Central memory CD8-positive, alpha-beta T cell (primary cell): ENCODE results near the gene UBN1.

ENCODE experiments used
- ATAC-seq: fragments of 150-1000 bp; cut with Tn5 transposase; replicated peaks from 2 replicates; pipeline ENCODE4 v1.10.0; 2022; ENCODE audit warnings: mild to moderate bottlenecking, moderate FRiP score, moderate number of reproducible peaks; ENCODE audit not compliant: poor library complexity, severe bottlenecking; ENCODE audit errors: extremely low read depth
- DNase-seq, 2 donors: peaks; one replicate each; pipeline ENCODE4 v3.0.0; 2021; ENCODE audit warnings: low spot score in 2 of 2
- H3K27ac Mint-ChIP-seq: one replicate; pipeline ENCODE4 v1.8.0; 2022; ENCODE audit warnings: low read depth, mild to moderate bottlenecking, moderate library complexity, mixed read lengths
- H3K27me3 Mint-ChIP-seq: one replicate; pipeline ENCODE4 v1.8.0; 2022; ENCODE audit warnings: mixed read lengths
- H3K36me3 Mint-ChIP-seq: one replicate; pipeline ENCODE4 v1.8.0; 2022; ENCODE audit warnings: mild to moderate bottlenecking, moderate library complexity, mixed read lengths; ENCODE audit not compliant: insufficient read depth
- H3K4me1 Mint-ChIP-seq: one replicate; pipeline ENCODE4 v1.8.0; 2022; ENCODE audit warnings: mixed read lengths
- H3K4me3 Mint-ChIP-seq: one replicate; pipeline ENCODE4 v1.8.0; 2022; ENCODE audit warnings: mild to moderate bottlenecking, moderate library complexity, mixed read lengths
- H3K9me3 Mint-ChIP-seq: one replicate; pipeline ENCODE4 v1.8.0; 2022; ENCODE audit warnings: mixed read lengths

UBN1 gene

GRCh38 chr16:4898811-4899473, 51.7 kb downstream of the UBN1 start:
- Mint-ChIP-seq H3K4me1 (no peaks in the 10 kb centered on the region), H3K9me3 (no peaks in the 10 kb centered on the region), H3K4me3 (no peak overlapping the region), H3K27ac (no peak overlapping the region), H3K27me3 (peaks cover 29% of the 10 kb centered on the region), H3K36me3 (peaks cover 3% of the 10 kb centered on the region)
- no peak for DNase-seq
- ATAC-seq, result no peak

DNA sequence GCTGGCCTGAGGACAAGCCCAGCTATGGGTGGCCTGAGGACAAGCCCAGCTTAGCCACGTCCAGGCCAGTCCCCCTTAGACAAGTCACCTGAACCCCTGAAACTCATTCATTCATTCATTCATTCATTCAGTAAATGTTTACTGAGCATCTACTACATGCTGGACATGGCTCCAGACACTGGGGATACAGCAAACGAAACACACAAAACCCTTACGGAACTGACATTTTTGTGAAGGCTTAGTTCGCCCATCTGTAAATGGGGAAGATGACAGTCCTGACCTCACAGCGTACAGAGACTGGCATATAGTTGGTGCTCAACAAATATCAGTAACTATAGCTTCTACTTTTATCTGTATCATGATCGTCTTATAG, 52.2 kb downstream of the UBN1 start:
- Mint-ChIP-seq H3K9me3 (no peaks in the 10 kb centered on the region), H3K36me3 (peaks cover 3% of the 10 kb centered on the region), H3K27ac (no peak overlapping the region), H3K27me3 (peaks cover 35% of the 10 kb centered on the region), H3K4me3 (no peak overlapping the region), H3K4me1 (no peaks in the 10 kb centered on the region)
- DNase-seq, result no peak
- no peak for ATAC-seq

- Mint-ChIP-seq H3K9me3 (no peaks in the 10 kb centered on the region), H3K36me3 (peaks cover 3% of the 10 kb centered on the region), H3K4me1 (no peaks in the 10 kb centered on the region), H3K27ac (no peak overlapping the region), H3K4me3 (no peak overlapping the region), H3K27me3 (peaks cover 40% of the 10 kb centered on the region)
- DNase-seq (no peak), ATAC-seq (no peak)
These were observed 52.8 kb downstream of the UBN1 start for GRCh38 chr16:4900036-4900435.

DNA sequence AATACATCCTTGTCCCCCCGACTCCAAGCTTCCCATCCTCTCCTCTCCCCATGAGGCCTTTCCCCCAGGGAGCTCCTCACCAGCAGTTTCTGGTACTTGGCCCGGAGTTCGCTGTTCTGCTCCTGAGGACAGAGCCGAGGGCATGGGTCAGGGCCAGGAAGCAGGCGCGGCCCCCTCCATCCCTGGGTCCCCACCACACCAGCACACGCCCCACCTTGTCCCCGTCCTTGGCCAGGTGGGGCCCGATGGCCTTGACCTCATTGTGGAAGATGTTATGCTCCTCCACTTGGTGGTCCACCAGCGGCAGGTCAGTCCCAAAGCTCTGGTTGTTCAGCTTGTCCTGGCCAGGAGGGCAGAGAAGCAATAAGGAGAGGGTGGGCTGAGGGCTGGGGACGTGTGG, 53.5 kb downstream of the UBN1 start:
- Mint-ChIP-seq H3K9me3 (no peaks in the 10 kb centered on the region), H3K4me3 (no peak overlapping the region), H3K27ac (no peak overlapping the region), H3K36me3 (peaks cover 3% of the 10 kb centered on the region), H3K27me3 (peaks cover 47% of the 10 kb centered on the region), H3K4me1 (no peaks in the 10 kb centered on the region)
- DNase-seq, result no peak
- ATAC-seq, result no peak

GRCh38 chr16:4902038-4902437, 54.8 kb downstream of the UBN1 start:
- DNase-seq (no peak), ATAC-seq (no peak)
- no peaks in the 10 kb centered on the region for H3K4me1 Mint-ChIP-seq
- no peaks in the 10 kb centered on the region for H3K9me3 Mint-ChIP-seq
- H3K4me3 Mint-ChIP-seq, result no peak overlapping the region
- peaks cover 47% of the 10 kb centered on the region for H3K27me3 Mint-ChIP-seq
- H3K36me3 Mint-ChIP-seq, result peaks cover 3% of the 10 kb centered on the region
- no peak overlapping the region for H3K27ac Mint-ChIP-seq

- no peak for ATAC-seq
- H3K27me3 Mint-ChIP-seq, result peaks cover 47% of the 10 kb centered on the region
- peaks cover 3% of the 10 kb centered on the region for H3K36me3 Mint-ChIP-seq
These were observed 57.0 kb downstream of the UBN1 start for GRCh38 chr16:4904108-4904941.

GRCh38 chr16:4904942-4905615, 57.8 kb downstream of the UBN1 start:
- peaks cover 3% of the 10 kb centered on the region for H3K36me3 Mint-ChIP-seq
- no peaks in the 10 kb centered on the region for H3K9me3 Mint-ChIP-seq
- H3K27ac Mint-ChIP-seq, result no peak overlapping the region
- no peak overlapping the region for H3K4me3 Mint-ChIP-seq
- no peaks in the 10 kb centered on the region for H3K4me1 Mint-ChIP-seq
- peaks cover 39% of the 10 kb centered on the region for H3K27me3 Mint-ChIP-seq
- no peak for ATAC-seq
- DNase-seq, result no peak

More at GRCh38 chr16:4904108-4904941, 57.0 kb downstream of the UBN1 start:
- Mint-ChIP-seq H3K9me3 (no peaks in the 10 kb centered on the region), H3K27ac (no peak overlapping the region), H3K4me1 (no peaks in the 10 kb centered on the region), H3K4me3 (no peak overlapping the region)
- no peak for DNase-seq

GRCh38 chr16:4908854-4909401, 61.6 kb downstream of the UBN1 start:
- no peaks in the 10 kb centered on the region for H3K9me3 Mint-ChIP-seq
- no peaks in the 10 kb centered on the region for H3K36me3 Mint-ChIP-seq
- no peaks in the 10 kb centered on the region for H3K4me1 Mint-ChIP-seq
- no peak overlapping the region for H3K4me3 Mint-ChIP-seq
- H3K27ac Mint-ChIP-seq, result no peak overlapping the region
- ATAC-seq (no peak), DNase-seq (no peak)
- H3K27me3 Mint-ChIP-seq, result peaks cover 18% of the 10 kb centered on the region

- H3K27me3 Mint-ChIP-seq, result peaks cover 9% of the 10 kb centered on the region
- H3K9me3 Mint-ChIP-seq, result no peaks in the 10 kb centered on the region
- H3K4me1 Mint-ChIP-seq, result no peaks in the 10 kb centered on the region
- no peaks in the 10 kb centered on the region for H3K36me3 Mint-ChIP-seq
- no peak for ATAC-seq
- H3K4me3 Mint-ChIP-seq, result no peak overlapping the region
- no peak overlapping the region for H3K27ac Mint-ChIP-seq
- no peak for DNase-seq
These were observed 62.5 kb downstream of the UBN1 start for GRCh38 chr16:4909825-4910224.

DNA sequence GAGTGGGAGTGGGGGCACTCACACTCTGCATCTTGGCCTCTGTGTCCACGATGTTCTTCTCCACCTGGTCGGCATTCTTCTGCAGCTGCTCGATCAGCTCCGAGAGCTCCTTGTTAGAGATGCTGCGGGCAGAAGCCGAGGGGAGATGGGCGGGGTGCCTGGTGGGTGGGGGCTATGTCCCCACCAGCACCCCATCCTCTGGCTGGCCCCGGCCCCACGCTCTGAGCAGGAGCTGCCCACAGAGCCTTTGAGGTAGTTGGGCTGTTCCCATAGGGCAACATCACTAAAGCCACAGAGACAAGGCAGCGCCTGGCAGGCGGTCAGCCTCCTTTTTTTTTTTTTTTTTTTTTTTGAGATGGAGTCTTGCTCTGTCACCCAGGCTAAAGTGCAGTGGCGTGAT, 63.5 kb downstream of the UBN1 start:
- H3K4me1 Mint-ChIP-seq, result no peaks in the 10 kb centered on the region

DNA sequence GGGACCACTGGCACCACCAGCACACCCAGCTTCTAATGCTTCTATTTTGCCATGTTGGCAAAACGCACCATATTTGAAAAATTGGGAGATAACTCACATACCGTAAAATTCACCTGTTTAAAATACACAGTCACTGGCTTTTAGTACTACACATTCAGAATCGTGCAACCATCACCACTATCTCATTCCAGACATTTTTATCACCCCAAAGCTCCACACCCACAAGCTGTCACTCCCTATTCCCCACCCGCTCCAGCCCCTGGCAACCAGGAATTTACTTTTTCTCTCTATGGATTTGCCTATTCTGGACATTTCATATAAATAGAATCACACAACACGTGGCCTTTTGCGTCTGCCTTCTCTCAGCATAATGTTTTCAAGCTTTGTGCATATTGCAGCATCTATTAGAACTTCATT, 64.7 kb downstream of the UBN1 start:
- ATAC-seq, result no peak
- no peak for DNase-seq
- no peak overlapping the region for H3K4me3 Mint-ChIP-seq
- H3K9me3 Mint-ChIP-seq, result no peaks in the 10 kb centered on the region
- H3K4me1 Mint-ChIP-seq, result no peaks in the 10 kb centered on the region
- no peak overlapping the region for H3K27ac Mint-ChIP-seq
- H3K27me3 Mint-ChIP-seq, result no peaks in the 10 kb centered on the region
- H3K36me3 Mint-ChIP-seq, result no peaks in the 10 kb centered on the region

More for the DNA sequence above, 63.5 kb downstream of the UBN1 start:
- ATAC-seq, result no peak
- Mint-ChIP-seq H3K36me3 (no peaks in the 10 kb centered on the region), H3K27ac (no peak overlapping the region), H3K9me3 (no peaks in the 10 kb centered on the region), H3K27me3 (no peaks in the 10 kb centered on the region), H3K4me3 (no peak overlapping the region)
- DNase-seq, result no peak

GRCh38 chr16:4913130-4913773, 66.0 kb downstream of the UBN1 start:
- no peak overlapping the region for H3K27ac Mint-ChIP-seq
- no peak overlapping the region for H3K4me3 Mint-ChIP-seq
- ATAC-seq (no peak), DNase-seq (no peak)
- H3K9me3 Mint-ChIP-seq, result no peaks in the 10 kb centered on the region
- no peaks in the 10 kb centered on the region for H3K4me1 Mint-ChIP-seq
- H3K27me3 Mint-ChIP-seq, result no peaks in the 10 kb centered on the region
- no peaks in the 10 kb centered on the region for H3K36me3 Mint-ChIP-seq
